EH (cell line): ENCODE results near the gene EVPLL.
"Not testable (repeated sequence)": the region's sequence is repeated elsewhere in the genome, so short reads cannot be mapped to it uniquely, and the experiment has no call there.

Experiments
- DNase-seq: peaks from one replicate; pipeline ENCODE4 v3.0.0-alpha.2; 2015; ENCODE audit warnings: low read depth

Gene EVPLL

DNA sequence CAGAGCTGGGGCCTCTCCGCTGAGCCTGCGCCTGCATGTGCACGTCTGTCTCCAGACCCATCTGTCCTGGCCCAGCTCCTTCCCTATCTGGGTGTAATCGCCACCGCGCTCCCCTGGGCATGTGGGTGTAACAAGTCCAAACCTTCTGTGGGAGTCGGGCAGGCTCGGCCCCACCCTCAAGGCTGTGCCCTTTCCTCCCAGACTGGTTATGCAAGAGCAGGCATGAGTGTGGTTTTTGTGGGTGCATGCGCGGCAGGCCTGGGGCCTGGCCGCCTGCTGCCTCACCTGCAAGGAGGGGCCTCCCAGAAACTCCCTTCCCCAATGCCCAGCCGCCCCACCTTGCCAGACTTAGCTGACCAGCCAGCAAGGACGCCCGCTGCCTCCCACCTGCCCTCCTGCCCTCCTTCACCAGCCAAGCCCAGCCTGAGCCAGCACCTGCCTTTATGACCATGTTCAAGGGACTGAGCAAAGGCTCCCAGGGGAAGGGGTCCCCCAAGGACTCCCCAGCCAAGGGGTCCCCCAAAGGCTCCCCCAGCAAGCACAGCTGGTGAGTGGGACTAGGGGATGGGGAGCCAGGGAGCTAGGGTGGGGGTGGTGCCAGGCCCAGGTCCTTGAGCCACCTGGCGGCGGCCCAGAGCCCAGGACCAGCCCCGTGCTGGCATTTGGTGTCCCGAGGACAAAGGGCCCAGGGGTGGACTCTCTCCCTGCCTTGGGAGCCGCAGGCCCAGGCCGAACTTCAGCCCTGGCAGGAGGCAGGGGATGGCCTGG lies at the start of gene EVPLL:
EVPLL (plus strand) TSS at position 342 of the 768 bp plus-strand sequence. CDS start 3,160 bp downstream, outside the sequence.
- DNase-seq = no peak

DNA sequence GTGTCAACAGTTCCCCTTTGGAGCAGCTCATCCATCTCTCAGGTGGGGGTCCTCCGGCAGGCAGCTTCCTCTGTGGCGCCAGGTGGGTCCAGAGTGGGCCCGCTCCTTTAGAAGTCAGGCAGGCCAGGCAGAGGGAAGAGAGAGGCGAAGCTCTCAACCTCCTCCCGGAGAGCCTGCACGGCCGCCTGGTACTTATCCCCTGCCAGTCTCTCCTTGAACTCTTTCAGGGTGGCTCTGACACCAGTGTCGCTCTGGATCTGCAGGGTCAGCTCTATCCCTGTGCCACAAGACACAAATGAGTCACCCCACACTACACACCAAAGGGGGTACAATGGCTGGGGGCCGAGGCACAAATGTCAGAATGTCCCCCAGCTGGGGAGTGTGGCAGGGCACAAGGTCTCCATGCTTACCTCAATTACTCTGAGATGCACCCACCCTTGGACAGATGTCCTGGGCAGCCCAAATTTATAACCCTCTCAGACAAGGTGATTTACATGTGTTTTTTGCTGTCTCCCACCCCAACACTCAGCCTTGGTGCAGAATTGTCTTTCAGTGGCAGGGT lies 48.9 kb upstream of the EVPLL start:
- DNase-seq = no peak

GRCh38 chr17:18331879-18332278 lies 45.7 kb upstream of the EVPLL start:
- no peak for DNase-seq

- DNase-seq = peak; percentile 28
Observed at GRCh38 chr17:18332909-18333489, 44.6 kb upstream of the EVPLL start.

DNA sequence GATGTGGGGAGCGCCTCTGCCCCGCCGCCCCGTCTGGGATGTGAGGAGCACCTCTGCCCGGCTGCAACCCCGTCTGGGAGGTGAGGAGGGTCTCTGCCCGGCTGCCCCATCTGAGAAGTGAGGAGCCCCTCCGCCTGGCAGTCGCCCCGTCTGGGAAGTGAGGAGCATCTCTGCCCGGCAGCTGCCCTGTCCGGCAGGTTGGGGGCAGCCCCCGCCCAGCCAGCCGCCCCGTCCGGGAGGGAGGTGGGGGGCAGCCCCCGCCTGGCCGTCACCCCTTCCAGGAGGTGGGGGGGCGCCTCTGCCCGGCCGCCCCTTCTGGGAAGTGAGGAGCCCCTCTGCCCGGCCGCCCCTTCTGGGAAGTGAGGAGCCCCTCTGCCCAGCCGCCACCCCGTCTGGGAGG lies 39.4 kb upstream of the EVPLL start:
- not testable (repeated sequence) for DNase-seq

DNA sequence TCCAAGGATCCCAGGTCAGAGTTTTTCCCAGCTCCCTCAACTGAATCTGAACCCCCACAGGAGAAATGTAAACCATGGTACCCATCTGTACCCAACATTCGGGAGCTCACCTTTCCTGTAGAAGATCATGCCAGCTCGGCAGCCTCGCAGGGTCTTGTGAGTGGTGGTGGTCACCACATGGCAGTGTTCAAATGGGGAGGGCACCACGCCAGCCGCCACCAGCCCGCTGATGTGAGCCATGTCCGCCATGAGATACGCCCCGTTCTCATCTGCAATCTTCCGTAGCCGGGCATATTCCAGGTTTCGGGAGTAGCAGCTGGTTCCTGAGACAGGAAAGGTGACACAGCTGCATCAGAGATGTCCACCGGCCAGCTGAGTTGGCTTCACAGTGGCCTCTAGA lies 37.6 kb upstream of the EVPLL start:
- DNase-seq = no peak

- DNase-seq = no peak
Observed at GRCh38 chr17:18344021-18344420, 33.6 kb upstream of the EVPLL start.

GRCh38 chr17:18353541-18353940 lies 24.0 kb upstream of the EVPLL start:
- no peak for DNase-seq

GRCh38 chr17:18356624-18357023 lies 21.0 kb upstream of the EVPLL start:
- peak; percentile 27 for DNase-seq

DNA sequence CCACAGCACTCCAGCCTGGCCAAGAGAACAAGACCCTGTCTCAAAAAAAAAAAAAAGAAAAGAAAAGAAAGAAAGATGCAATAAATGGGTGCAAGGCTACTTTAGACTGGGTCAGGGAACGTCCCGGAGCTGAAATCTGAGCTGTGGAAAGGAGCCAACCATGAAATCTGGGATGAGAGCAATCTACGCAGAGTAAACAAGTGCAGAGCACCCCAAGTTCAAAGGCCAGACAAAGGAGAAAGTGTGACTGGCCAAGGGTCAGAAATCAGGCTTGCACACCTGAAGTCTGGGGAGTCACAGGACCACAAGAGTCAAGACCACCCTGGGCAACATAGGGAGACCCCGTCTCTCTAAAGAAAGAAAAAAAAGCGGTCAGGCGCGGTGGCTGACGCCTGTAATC lies 17.1 kb upstream of the EVPLL start:
- DNase-seq = no peak

DNA sequence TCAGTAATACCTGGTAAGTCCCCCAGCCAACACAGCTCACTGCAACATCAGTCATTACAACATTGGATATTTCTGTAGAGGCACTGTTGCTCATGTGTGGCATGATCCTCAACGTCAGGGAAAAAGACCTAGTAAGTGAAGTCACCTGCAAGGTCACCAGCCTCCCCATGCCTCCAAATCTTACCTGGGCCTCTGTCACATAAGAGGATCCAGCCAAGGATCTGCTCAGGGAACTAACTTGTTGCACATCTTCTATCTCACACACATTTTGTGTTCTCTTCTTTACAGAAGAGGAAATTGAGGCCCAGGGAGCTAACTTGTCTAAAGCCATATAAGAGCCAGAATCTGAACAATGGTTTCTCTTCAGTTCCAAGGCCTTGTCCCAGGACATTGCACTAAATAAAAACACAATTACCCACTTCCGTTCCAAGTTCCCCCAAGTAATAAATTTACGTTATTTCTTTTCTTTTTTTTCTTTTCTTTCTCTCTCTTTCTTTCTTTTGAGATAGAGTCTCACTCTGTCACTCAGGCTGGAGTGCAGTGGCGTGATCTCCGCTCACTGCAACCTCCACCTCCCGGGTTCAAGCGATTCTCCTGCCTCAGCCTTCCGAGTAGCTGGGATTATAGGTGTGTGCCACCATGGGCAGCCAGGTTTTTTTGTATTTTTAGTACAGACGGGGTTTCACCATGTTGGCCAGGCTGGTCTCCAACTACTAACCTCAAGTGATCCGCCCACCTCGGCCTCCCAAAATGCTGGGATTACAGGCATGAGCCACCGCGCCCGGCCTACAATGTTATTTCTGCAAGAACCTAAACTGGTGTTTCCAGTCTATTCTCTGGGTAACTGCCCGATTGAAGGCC lies 15.5 kb upstream of the EVPLL start:
- no peak for DNase-seq

DNA sequence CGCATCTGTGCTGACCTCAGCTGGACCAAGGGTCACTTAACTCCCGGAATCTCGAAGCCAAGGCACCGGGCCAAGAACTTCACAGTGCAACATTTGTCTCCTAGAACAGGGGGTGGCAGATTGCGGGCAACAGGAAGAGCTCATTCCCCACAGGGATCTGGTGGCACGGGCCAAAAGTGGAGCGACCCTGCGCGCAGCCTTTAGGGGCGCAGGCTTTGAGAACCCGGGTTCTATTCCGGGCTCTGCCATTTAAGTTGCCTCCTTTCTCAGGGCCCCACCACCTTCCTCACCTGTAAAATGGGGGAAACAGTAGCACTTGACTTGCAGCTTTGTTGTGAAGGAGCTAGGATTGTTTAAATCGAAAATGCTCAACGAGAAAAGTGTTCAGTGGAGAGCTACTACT lies 14.9 kb upstream of the EVPLL start:
- peak; percentile 24 for DNase-seq

- DNase-seq = peak; percentile 87
Observed at GRCh38 chr17:18363101-18364049, 14.2 kb upstream of the EVPLL start, which contains the start of gene SHMT1. Gene SHMT1 (minus strand): TSS chr17:18363550. CDS start chr17:18355981, 7,569 bp downstream.

DNA sequence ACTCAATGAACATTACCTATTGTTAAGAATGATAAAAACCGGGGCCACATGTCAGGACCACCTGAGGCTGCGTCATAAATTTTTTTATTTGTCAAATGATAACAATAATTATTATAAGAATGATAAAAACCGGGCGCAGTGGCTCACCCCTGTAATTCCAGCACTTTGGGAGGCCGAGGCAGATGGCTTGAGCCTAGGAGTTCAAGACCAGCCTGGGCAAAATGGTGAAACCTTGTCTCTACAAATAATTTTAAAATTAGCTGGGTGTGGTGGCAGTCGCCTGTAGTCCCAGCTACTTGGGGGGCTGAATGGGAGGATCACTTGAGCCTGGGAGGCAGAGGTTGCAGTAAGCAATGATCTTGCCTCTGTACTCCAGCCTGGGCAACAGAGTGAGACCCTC lies 13.4 kb upstream of the EVPLL start:
- DNase-seq = no peak

GRCh38 chr17:18368946-18369345 lies 8.6 kb upstream of the EVPLL start:
- DNase-seq = no peak

DNA sequence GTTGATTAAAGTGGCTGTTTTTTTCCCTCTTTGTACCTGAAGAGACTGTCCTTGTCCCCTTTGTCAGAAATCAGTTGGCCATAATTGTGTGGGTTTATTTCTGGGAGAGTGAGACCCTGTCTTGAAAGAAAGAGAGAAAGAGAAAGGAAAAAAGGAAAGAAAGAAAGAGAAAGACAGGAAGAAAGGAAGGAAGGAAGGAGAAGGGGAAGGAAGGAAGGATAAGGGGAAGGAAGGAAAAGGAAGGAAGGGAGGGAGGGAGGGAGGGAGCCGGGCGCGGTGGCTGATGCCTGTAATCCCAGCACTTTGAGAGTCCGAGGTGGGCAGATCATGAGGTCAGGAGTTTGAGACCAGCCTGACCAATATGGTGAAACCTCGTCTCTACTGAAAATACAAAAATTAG lies 6.8 kb upstream of the EVPLL start:
- DNase-seq = no peak

DNA sequence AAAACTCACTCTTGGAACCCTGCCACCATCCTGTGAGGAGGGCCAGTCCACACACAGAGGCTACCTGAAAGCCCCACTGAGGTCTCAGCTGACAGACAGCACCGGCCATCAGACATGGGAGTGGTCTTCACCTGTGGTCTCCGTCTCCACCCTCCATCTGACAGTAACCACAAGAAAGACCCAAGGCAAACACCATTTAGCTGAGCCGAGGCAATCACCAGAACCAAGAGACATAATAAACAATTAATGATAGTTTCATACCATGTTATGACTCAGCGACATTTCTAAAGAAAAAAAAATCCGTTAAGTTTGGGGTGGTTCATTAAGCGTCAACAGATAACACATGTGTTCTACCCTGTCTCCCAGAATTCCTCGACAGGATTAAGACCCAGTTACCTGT lies 6.1 kb upstream of the EVPLL start:
- peak; percentile 7 for DNase-seq

- not testable (repeated sequence) for DNase-seq
Observed at GRCh38 chr17:18373181-18373580, 4.4 kb upstream of the EVPLL start.

- no peak for DNase-seq
Observed at GRCh38 chr17:18374216-18374615, 3.4 kb upstream of the EVPLL start.

- no peak for DNase-seq
Observed at GRCh38 chr17:18378205-18378505, 577 bp downstream of the EVPLL start.

DNA sequence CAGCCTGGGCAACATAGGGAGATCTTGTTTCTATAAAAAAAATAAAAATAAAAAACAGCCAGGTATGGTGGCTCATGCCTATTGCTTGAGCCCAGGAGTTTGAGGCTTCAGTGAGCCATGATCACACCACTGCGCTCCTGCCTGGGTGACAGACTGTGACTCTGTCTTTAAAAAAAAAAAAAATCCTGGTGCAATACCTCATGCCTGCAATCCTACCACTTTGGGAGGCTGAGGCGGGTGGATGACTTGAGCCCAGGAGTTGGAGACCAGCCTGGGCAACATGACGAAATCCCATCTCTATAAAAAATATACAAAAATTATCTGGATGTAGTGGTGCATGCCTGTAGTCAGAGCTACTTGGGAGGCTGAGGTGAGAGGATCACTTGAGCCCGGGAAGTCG lies 1.0 kb downstream of the EVPLL start:
- not testable (repeated sequence) for DNase-seq
